PFSK-1 (cell line): ENCODE results near the gene AQP12B.

Experiments used
- POLR2AphosphoS5 ChIP-seq: IDR thresholded peaks from 2 replicates; pipeline ENCODE4 v1.6.1; 2012; ENCODE audit warnings: low read depth, mild to moderate bottlenecking, control low read depth, low read length, moderate library complexity
- SIN3A ChIP-seq: IDR thresholded peaks from 2 replicates; pipeline ENCODE4 v1.6.1; 2012; ENCODE audit warnings: mild to moderate bottlenecking, low read length, moderate library complexity, borderline replicate concordance; ENCODE audit not compliant: insufficient read depth
- TAF1 ChIP-seq: IDR thresholded peaks from 2 replicates; pipeline ENCODE4 v1.6.1; 2012; ENCODE audit warnings: low read length, control low read depth, borderline replicate concordance; ENCODE audit not compliant: insufficient read depth

DNA sequence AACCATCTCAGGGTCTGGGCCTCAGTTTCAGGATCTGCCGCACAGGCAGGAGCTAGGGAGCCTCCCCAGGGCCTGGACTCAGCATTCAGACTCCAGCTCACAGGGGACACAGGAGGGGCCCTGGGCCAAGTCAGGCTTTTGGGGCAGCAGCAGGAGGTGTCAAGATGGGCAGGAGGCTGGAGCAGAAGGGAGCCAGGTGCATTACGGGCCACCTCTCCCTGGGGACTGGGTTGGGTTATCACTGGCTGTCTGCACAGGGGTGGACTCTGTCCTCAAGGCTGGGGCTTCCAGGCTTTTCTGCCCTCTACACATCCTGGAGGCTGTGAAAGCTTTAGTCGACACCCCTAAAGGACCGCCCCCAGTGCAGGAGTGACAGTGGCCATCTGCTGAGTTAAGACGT, 29.0 kb upstream of the AQP12B start:
- TF ChIP-seq SIN3A: no peak
- no peak for TF ChIP-seq TAF1
- no peak for TF ChIP-seq POLR2AphosphoS5
